ENCODE measurements around the gene HTR2B.
"Not testable (repeated sequence)": the region's sequence is repeated elsewhere in the genome, so short reads cannot be mapped to it uniquely, and the experiment has no call there.

The HTR2B gene

DNA sequence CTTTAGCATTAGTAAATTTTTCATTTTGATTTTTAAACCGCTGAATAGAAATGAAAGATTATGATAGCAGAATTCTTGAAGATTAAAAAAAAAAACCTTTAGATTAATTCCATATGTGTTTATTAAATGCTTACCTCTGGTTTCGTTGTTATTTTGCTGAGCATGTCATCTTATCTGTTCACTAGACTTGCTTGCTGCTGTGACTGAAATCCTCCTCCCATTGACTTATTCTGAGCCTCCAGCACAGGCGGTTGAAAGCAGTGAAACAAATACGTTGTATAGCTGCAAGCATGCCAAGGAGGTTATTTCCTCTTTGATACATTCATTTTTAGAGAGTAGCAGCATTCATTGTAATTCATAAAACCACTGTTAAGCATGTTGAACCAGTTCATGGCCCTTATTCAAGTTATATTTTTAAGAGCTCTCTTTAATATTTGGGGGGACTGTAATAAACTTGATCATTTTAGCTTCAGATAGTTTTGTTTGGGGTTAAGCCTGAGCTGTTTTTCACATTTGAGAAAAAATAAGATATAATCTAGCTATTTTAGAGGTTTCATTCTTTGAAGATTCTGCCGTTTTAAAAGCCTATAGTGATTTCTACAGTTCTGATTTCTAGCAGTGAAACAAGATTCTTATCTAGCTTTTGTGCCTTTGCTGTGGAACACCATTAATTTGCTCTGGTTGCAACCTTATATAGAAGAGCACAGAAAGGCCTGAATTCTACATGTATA lies at the start of gene HTR2B:
Gene HTR2B (minus strand): TSS at position 205 of the 731 bp plus-strand sequence. CDS start 1,278 bp downstream, outside the sequence.
- no peak for DNase-seq (ENCODE audit: extremely low read depth in 1 of 2, low read depth in 1 of 2)

DNA sequence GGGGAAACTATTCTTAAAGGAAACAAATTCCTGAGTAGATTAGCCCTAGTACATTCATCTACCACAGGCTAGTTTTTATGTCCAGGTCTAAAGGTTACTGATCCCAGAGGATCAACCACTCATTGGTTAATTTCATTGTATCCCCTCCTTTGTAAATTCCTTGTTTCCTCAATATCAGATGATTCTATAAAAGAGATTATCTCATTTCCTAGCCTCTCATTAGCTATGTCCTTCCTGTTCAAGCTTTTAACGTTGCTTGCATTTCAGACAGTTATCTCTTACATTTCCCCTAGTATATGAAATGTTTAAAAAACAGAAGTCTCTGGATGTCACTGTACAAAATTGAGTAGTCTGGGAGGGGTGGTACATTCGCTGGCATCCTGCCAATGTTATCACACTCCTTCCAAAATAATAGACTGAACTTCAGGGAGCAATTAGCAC lies 49.4 kb upstream of the HTR2B start:
- no peak for DNase-seq (ENCODE audit: extremely low read depth in 1 of 2, low read depth in 1 of 2)

DNA sequence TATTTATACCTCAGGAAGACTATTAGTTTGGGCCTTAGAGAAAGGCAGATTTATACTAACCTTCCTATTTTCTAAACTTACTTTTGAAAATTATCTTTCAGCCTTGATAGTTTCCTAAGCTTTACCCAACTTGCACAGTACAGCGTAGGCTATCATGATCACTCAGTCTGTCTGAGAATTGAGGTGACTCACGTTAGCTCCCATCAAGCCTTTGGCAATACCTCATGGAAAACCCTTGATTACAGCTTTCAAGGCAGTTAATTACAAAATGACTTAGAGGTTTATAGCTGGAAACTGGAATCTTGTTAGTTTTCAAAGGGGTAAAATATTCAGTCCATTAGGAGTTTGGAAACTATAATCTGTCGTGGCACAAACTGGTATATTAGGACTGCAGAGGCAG lies 47.2 kb upstream of the HTR2B start:
- no peak for DNase-seq (ENCODE audit: extremely low read depth in 1 of 2, low read depth in 1 of 2)

DNA sequence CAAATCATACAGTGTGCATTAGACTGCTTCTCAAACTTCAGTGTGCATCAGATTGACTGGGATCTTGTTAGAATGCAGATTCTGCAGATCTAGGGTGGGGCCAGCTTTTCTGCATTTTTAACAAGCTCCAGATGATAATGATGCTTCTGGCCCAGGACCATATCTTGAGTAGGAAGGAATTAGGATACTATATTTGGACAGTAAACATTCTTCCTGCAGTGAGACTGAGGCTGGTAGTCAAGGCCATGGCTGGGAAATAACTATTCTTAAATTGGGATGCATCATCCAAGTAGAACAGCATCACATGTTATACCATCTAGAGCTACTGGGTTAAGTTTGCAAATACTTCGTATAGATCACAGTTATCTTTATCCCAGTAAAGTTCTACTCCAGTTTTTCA lies 45.2 kb upstream of the HTR2B start:
- no peak for DNase-seq (ENCODE audit: extremely low read depth in 1 of 2, low read depth in 1 of 2)

DNA sequence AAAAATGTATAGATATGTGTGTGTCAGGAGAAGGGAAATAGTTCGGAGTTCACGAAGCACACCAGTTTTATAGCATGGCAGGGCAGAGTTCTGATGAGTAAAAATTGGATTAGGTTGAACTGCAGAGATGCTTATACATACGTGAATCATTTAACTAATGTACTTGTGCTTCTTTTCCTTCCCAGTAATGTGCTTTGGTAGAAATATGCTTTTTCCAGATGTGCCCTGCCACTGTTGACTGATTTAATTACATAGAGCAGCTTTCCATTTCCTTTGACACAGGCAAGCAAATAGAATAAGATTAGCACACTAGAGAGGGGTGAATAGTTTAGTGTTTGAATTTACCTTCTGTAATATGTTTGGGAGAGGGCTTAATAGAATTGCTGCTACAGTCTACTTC lies 44.6 kb upstream of the HTR2B start:
- DNase-seq (ENCODE audit: extremely low read depth in 1 of 2, low read depth in 1 of 2), result no peak

DNA sequence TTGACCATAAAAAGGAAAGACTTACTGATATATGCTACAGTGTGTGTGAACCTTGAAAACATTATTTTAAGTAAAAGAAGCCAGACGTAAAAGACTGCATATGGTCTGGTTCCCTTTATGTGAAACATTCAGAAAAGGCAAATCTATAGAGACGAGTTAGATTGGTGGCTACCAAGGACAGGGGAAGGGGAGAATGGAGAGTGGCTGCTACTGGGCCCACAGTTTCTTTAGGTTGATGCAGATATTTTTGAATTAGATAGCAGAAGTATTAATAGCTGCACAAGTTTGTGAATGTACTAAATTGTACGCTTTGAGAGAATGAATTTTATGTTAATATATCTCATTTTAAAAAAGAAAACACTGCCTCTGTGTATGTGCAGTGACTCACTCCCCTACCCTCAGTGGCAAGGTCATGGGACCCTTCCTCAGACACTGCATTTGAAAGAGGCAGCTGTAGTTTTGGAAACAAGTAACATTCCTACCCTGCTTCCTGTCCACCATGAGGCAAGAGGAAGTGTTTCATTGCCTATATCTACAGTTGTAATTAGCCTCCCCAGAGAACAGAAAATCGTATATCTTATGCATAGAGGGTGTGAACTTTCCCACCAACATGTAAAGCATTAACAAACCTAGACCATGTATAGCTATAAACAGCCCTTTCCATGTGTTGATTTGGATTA lies 43.8 kb upstream of the HTR2B start:
- no peak for DNase-seq (ENCODE audit: extremely low read depth in 1 of 2, low read depth in 1 of 2)

DNA sequence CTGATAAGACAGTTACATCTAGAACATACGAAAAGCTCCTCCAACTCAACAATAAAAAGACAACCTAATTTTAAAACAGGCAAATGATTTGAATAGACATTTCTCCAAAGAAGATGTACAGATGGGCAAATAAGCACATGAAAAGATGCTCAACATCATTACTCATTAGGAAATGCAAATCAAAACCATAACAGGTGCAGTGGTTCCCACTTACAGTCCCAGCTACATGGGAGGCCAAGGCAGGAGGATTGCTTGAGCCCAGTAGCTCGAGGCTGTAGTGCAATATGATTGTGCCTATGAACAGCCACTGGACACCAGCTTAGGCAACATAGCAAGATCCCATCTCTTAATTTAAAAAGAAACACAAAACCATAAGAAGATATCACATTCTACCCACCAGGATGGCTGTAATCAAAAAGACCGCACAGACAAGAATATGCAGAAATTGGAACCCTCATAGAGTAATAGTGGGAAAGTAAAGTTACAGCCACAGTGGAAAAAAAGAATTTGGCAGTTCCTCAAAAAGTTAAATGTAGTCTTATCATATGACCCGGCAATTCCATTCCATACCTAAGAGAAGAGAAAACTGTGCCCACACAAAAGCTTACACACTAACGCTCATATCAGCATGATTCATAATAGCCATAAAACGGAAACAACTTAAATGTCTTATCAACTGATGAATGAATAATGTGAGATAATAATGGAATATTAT lies 43.1 kb upstream of the HTR2B start:
- DNase-seq (ENCODE audit: extremely low read depth in 1 of 2, low read depth in 1 of 2), result no peak

DNA sequence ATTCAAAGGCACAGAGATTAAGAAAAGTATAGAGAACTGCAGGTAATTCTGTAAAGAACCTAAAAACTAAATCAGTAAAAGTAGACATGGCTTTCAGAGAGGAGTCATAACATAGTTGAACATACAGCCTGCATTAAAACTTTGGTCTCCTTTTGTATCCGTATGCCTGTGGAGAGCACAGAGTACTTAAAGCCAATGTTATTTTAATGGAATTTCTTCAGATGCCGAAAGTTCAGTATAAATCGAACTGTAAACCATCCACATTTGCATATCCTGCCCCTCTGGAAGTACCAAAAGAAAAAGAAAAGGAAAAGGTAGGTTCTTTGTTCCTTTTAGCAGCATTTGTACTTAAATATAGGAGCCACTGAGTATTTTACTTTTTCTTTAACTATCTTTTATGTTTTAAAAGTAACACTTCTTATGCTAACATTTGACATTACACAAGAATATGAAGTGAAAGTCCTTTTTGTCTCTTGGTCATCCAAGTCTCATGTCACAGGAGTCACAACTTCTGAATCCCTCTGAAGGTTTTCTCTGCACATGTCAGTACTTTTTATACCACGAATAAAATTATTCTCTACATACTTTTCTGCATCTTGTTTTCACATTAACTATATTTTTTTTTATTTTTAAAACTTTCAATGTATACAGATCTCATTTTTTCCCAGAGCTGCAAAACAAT lies 38.7 kb upstream of the HTR2B start:
- no peak for DNase-seq (ENCODE audit: extremely low read depth in 1 of 2, low read depth in 1 of 2)

DNA sequence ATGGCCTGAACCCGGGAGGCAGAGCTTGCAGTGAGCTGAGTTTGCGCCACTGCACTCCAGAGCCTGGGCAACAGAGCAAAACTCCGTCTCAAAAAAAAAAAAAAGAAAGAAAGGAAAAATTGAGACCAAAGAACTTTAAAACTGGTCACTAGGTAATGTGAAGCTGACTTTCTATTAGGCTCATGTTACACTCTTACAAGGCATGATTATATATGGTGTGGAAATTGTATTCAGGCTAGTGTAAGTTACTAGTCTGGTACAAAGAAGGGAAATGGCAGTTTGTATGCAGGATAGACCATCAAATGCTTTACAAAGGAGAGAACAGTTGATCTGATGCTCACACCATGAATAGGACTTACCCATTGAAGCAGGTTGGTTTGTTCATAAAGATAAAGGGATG lies 38.2 kb upstream of the HTR2B start:
- no peak for DNase-seq (ENCODE audit: extremely low read depth in 1 of 2, low read depth in 1 of 2)

DNA sequence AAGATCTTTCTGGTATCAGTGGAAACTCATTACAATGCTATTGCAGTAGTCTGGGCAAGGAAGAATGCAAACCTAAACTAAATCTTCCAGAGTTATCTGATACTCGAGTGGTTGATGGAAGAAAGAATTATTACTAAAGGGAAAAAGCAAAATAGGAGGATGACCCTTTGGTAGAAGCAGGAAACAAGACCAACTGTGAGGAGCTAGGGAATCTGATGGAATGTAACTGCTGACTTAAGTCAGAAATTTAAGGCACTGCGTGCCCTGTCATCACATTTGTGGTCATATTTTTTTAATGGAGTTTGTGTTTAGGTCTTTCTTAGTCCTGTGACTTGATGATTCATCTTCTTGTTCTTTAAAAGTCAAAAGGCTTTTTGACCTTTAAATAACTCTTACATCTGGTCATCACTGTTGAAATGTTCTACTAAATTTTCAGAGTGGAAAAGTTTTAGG lies 37.1 kb upstream of the HTR2B start:
- no peak for DNase-seq (ENCODE audit: extremely low read depth in 1 of 2, low read depth in 1 of 2)

DNA sequence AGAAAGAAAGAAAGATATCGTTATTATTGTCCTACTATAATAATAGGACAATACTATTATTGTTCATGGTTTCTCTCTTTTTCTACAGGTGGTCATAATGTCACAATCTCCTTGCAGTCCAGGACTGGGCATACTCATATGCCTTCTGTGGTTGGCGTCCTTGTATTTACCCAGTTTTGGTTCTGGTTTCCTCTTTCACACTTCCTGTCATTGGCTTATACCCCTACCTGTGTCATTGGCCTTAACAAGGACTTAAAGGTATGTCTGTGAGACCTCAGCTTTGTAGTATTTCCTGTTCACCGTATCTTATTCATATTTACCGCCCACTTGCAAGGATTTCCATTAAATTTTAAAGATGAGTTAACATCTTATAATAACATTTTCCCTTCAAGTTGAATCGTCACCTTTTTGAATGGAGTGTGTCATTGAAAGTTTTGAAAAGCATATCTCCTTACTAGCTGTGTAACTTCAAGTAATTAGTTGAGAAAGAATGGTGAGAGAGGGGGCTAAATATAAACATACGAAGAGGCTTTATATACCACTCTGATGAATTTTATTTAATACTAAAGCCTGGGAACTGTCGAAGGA lies 36.5 kb upstream of the HTR2B start:
- DNase-seq (ENCODE audit: extremely low read depth in 1 of 2, low read depth in 1 of 2), result no peak

DNA sequence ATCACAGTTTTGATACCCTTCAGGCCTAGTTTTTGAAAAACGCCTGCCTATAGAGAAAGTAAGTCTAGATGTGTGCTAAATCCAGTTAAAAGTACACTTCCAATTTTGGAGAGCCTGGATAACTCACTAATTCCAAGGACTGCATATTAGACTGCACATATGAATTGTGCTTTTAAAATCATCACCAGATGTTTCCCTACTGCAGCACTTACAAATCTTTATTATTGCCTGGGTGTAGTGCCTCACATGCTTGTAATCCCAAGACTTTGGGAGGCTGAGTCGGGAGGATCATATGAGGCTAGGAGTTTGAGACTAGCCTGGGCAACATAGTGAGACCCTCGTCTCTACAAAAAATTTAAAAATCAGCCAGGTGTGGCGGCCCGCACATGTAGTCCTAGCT lies 35.9 kb upstream of the HTR2B start:
- DNase-seq (ENCODE audit: extremely low read depth in 1 of 2, low read depth in 1 of 2), result no peak

DNA sequence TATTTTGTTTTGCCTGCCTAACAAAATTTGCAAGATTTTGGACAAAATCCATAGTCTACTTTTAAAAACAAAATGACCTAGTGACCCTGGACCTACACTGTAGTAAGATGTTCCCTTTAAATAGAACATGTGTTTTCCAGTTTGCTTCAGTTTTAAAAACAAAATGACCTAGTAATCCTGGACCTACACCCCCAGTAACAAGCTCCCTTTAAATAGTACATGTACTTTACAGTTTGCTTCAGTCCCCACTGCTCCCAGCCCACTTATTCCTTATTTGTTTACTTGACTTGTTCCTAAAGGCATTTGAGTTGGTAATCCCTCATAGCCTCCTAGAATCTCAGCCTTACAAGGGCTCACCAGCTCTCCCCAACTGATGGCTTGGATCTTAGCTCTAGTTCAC lies 34.5 kb upstream of the HTR2B start:
- DNase-seq (ENCODE audit: extremely low read depth in 1 of 2, low read depth in 1 of 2), result no peak

DNA sequence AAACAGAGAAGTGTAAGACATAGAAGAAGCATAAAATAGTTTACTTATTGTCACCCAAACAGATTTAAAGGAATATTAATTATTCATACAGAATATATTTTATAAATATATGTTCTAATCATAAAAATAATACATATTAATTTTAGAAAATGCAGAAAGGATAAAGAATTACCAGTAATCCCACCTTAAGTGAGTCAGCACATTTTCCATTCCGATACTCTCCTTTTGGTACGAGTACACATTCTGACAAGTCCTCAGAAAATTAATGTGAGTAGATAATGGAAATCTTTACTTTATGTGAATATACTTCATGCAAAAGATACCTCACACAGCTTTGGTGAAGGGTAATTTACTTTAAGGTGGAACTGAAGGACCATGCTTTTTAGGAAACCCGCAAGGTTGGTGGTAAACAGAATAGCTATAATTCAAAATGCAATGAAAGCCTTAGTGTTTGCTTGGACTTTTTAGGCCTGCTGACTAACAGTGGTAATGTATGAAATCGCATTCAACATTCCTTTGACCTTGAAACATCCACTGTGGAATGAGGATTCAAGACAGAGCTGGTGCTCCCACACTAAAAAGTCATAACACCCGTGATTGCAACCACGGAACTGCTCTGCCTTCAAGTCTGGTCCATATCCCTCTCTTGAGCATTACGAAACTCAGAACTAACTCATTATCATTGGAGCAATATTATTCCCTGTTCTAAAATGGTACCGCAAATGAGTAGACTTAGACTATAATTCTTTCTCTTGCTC lies 28.1 kb upstream of the HTR2B start:
- DNase-seq (ENCODE audit: extremely low read depth in 1 of 2, low read depth in 1 of 2), result no peak

DNA sequence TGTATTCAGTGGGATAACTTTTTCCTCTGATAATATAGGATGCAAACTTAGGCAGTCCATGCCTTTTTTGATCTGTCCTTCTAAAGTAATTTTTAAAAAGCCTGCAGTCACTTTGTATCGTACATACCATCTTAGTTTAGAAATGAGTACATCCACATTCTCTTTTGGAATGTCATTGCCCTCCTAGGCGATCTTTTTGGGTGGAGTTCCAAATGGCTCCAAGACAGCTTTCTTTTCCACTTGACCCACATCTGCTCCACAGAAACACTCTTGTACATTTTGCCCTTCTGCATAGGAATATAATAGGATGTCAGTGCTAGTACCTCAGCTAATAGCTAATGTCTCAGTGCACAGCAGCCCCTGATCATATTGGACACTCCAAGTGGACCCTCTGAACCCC lies 21.8 kb upstream of the HTR2B start:
- no peak for DNase-seq (ENCODE audit: extremely low read depth in 1 of 2, low read depth in 1 of 2)

DNA sequence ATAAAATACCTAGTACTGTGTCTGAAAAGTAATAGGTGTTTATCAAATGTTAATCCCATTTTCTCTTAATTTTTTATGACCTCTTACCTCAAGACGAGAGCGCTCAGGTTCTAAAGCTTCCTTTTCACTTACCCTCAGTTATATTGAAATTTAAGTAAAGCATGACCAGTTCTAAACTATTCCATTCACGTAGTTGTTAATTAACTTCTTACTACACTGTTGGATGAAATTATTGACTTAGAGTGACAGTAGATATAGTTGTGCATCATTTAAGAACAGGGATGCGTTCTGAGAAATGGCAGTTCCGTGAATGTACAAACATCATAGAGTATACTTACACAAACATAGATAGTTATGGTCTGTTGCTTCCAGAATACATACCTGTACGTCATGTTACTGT lies 20.1 kb upstream of the HTR2B start:
- no peak for DNase-seq (ENCODE audit: extremely low read depth in 1 of 2, low read depth in 1 of 2)

DNA sequence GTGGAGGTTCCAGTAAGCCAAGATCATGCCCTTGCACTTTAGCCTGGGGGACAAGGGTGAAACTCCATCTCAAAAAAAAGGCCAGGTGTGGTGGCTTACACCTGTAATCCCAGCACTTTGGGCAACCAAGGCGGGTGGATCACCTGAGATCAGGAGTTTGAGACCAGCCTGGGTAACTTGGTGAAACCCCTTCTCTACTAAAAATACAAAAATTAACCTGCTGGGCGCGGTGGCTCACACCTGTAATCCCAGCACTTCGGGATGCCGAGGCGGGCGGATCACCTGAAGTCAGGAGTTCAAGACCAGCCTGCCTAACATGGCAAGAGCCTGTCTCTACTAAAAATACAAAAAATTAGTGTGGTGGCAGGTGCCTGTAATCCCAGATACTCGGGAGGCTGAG lies 16.0 kb upstream of the HTR2B start:
- DNase-seq (ENCODE audit: extremely low read depth in 1 of 2, low read depth in 1 of 2), result not testable (repeated sequence)

DNA sequence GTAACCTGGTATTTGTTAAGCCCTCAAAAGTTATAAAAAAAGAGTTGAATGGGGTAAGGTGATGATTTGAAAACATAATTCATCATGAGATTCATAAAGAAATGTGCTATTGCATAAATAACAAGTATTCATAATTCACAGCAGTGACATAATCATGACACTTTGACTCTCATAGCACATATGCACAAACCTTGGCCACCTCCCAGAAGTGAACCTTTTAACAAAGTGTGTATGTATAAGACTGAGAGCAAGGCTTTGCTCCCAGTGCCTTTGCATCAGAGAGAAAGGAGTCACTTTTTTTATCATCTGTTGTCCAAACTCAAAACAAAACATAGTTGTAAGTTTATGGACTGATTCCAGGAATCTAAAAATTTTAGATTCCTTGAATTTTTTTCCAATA lies 15.0 kb upstream of the HTR2B start:
- no peak for DNase-seq (ENCODE audit: extremely low read depth in 1 of 2, low read depth in 1 of 2)

DNA sequence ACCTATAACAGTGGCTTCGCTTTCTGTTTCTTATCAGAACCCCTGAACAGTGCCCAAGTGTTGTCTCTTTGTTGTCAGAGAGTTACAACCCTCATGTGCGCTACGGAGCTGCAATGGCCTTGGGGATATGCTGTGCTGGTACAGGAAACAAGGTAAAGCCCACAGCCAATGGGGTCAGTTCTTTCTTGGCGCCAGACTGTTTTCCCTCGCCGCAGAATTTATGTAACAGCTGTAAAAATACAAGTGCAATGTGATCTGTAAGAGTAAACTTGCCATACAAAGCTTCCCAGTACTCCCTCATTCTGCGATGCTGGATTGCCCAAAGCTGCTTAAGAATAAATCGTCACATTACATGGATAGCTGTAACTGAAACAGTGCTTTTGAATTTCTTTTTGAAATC lies 13.9 kb upstream of the HTR2B start:
- DNase-seq (ENCODE audit: extremely low read depth in 1 of 2, low read depth in 1 of 2), result no peak
